ENCODE results near the gene SPPL2A.
"Not testable (repeated sequence)": the region's sequence is repeated elsewhere in the genome, so short reads cannot be mapped to it uniquely, and the experiment has no call there.

Gene SPPL2A

GRCh38 chr15:50765195-50765967 lies at the start of gene SPPL2A:
Gene SPPL2A, minus strand, starts transcription at chr15:50765706. Its CDS starts 173 bp downstream, at chr15:50765533.
- no peak for FAIRE-seq

GRCh38 chr15:50814634-50815033 lies 49.1 kb upstream of the SPPL2A start:
- FAIRE-seq: no peak
- DNase-seq (ENCODE audit: insufficient read length, low spot score): no peak

More at GRCh38 chr15:50765195-50765967, at the start of gene SPPL2A:
- DNase-seq (ENCODE audit: insufficient read length, low spot score): peak; percentile 88

DNA sequence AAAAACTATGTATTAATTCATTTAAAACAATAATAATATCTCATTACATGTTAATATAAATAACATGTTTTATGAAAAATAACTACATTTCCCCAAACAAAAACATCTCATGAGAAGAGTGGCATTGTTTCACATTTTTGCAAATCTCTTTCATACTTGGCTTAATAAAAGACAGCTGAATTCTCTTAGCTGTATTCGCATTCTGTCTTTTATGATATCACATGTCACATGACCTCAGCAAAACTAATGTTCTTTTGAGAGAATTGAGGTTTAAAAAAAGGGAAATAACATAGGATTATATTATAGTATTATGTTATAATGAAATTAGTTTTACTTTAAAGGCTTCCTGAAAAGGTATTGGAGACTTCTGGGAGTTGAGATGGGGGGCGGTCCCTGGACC lies 48.4 kb upstream of the SPPL2A start:
- DNase-seq (ENCODE audit: insufficient read length, low spot score) (no peak), FAIRE-seq (no peak)

- FAIRE-seq: no peak
- no peak for DNase-seq (ENCODE audit: insufficient read length, low spot score)
Observed at GRCh38 chr15:50813089-50813488, 47.6 kb upstream of the SPPL2A start.

DNA sequence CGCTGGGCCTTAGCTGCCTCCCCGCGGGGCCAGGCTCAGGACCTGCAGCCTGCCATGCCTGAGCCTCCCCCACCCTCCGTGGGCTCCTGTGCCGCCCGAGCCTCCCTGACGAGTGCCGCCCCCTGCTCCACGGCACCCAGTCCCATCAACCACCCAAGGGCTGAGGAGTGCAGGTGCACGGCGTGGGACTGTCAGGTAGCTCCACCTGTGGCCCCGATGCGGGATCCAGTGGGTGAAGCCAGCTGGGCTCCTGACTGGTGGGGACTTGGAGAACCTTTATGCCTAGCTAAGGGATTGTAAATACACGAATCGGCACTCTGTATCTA lies 46.6 kb upstream of the SPPL2A start:
- not testable (repeated sequence) for FAIRE-seq; DNase-seq (ENCODE audit: insufficient read length, low spot score)

GRCh38 chr15:50811461-50812180 lies 46.1 kb upstream of the SPPL2A start:
- not testable (repeated sequence) for FAIRE-seq; DNase-seq (ENCODE audit: insufficient read length, low spot score)

GRCh38 chr15:50810128-50810527 lies 44.6 kb upstream of the SPPL2A start:
- FAIRE-seq (no peak), DNase-seq (ENCODE audit: insufficient read length, low spot score) (no peak)

DNA sequence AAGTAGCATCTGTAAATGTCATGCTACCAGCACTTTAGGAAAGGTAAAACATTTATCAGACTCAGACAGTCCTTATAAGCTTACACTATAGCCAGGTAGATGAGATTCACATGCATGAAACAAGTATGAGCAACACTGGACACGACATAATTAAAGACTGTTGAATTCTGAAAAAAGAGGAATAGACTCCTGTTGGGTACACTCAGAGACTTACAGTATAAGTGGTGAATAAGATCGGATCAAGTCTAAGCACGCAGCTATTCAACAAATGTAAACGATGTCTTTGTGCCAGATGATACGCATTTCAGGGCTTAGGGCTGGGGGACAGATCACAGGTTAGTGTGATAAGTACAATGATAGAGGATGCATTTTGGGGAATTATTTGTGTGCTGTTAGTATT lies 43.2 kb upstream of the SPPL2A start:
- no peak for FAIRE-seq
- DNase-seq (ENCODE audit: insufficient read length, low spot score): no peak

DNA sequence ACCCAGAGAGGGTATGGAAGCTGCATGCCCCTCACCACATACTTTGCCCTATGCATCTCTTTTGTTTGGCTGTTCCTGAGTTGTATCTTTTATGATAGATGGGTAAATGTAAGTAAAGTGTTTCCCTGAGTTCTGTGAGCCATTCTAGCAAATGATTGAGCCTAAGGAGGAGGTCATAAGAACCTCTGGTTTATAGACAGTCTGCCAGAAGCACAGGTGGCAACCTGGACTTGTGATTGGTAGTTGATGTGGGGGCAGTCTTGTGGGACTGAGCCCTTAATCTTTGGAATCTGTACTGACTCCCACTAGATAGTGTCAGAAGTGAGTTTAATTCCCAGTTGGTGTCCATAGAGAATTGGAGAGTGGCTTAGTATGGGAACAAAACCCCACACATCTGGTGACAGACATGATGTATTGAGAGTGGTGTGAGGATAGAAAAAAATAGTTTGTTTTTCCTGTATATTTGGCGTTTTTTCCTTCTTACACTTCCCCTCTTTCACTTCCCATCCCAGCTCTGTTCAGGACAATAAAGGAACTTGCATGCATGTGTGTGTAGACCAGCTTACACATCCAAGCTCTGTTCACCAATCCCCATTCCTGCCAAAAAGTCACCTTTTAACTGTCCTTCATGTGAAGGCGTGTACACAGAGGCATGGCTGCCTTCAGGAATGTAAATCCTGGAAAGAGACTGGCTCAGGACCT lies 38.1 kb upstream of the SPPL2A start:
- FAIRE-seq (no peak), DNase-seq (ENCODE audit: insufficient read length, low spot score) (no peak)

DNA sequence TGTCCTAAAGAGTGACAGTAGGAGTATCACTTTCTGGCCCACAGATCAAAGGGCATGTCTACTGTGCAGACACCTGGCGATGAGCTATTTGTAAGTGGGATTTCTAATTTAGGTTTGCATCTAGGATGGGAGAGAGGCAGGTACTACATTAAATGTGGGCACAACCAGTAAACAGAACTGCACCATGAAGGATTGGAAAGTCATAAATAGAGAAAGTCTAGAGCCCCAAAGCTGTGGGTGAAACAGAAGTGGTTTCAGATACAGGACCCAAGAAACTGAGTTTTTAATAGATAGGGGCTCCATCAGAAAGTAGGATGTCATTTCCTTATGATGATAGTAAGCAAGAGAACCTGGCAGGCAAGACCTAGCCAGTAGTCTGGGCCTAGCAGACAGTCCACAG lies 35.2 kb upstream of the SPPL2A start:
- DNase-seq (ENCODE audit: insufficient read length, low spot score) (no peak), FAIRE-seq (no peak)

DNA sequence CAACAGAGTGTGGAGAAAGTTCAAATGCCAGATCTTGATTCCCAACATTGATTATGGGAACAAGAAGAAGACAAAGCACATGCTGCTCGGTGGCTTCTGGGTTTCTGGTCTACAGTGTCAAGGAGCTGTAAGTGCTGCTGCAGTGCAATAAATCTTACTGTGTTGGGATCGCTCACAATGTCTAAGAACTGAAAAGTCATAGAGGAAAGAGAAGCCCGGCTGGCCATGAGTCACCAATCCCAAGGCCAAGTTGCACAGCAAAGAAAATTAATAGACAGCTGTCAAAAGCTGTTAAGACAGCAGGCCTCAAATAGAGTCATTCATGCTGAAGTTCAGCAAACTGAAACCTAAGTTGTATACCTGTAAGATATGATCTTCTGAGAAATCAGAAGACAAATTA lies 33.2 kb upstream of the SPPL2A start:
- FAIRE-seq (no peak), DNase-seq (ENCODE audit: insufficient read length, low spot score) (no peak)

GRCh38 chr15:50797926-50798325 lies 32.4 kb upstream of the SPPL2A start:
- no peak for FAIRE-seq
- no peak for DNase-seq (ENCODE audit: insufficient read length, low spot score)

DNA sequence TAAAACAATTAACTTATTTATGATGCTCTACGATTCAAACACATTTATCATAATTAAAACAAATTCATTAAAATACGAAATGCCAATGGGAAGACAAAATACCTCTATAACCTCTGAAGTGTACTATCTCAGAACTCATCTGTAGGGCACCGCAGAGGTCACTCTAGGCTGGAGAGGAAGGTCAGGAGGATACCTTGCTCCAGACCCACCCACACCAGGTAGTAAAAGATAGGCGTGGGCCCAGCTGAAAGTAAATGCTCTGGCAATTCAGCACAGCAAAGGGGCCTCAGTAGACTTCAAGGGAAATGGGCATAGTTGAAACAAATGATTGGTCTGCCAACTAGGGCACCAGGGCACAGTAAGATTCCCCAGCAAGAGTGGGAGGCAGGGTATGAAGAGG lies 26.0 kb upstream of the SPPL2A start:
- no peak for FAIRE-seq
- DNase-seq (ENCODE audit: insufficient read length, low spot score): no peak

DNA sequence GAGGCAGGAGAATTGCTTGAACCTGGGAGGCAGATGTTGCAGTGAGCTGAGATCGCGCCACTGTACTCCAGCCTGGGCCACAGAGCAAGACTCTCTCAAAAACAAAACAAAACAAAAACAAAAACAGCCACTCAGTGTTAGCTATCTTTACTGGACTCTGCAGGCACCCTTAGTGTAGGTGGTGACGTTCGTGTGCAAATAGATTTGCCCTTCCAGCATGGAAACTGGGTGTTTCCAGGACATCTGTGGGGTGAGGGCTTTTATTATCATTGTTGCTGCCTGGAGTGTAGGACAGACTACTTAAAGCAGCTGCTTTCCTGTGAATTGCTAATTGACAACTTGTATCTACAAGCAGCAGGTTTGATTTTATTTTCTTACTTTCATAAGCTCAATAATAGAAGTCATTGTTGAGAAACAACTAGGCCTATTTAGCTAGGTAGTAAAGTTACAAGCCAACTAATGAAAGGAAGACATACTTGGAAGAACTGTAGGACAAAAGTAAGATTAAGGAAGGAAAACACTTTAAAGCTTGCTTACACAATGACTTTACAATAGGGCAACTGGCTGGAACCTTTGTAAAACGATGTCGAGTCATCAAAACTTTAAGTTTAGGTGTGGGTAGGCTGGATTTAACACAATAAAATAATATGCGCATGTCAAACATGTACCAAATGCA lies 25.4 kb upstream of the SPPL2A start:
- DNase-seq (ENCODE audit: insufficient read length, low spot score) (no peak), FAIRE-seq (no peak)

DNA sequence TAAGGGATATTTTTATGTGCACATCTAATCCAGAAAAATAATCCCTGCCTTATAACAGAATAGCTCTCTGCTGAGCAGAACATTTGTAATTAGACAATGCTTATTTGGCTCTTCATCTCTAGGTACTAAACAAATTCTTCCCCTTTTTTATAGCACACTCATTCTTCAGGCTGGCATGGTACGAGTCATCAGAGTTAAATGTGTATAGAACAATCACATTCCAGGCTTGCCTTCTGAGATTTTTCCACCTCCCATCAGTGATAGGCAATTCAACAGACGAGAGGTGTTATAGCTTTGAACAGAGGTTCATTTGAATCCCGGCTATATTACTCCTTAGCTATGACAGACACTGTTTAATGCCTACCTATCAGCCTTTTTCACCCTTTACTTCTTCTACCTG lies 21.4 kb upstream of the SPPL2A start:
- no peak for FAIRE-seq
- DNase-seq (ENCODE audit: insufficient read length, low spot score): no peak

- DNase-seq (ENCODE audit: insufficient read length, low spot score): no peak
- no peak for FAIRE-seq
Observed at GRCh38 chr15:50786438-50786837, 20.9 kb upstream of the SPPL2A start.

DNA sequence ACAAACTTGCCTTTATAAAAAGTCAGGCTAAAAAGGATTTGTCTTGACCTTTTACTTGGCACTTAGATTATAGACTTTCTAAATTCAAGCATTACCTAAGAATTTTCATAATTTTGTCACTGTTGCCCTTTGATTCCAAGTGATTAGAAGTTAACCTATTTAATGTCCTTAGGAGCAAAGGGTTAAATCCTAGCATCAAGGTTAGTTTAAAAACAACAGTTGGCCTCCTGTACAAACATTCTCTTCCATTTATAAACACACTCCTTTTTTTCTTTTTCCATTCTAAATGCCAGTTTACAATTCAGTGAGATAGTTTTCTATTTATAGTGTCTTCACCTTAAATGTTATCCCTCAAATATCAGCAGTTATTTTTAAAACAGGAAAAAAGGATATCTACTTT lies 18.4 kb upstream of the SPPL2A start:
- FAIRE-seq: no peak

DNA sequence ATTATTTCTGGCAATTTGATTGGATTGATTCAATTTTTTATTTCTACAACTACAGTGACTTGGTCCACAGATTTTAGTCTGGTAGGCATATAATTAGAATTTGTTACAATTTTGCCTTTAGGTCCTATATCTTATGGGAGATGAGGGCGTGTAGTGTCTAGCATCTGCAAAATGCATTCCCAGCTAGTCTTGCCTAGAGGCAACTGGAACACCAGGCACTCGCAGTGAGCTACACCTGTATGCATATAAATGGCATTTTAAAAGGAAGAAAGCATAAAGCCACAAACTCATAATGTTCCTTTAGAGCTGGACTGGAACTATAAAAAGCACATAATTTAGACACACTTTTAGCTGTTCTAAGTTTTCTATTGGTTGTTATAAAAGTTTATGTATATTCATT lies 17.9 kb upstream of the SPPL2A start:
- no peak for FAIRE-seq

More for the DNA sequence above, 18.4 kb upstream of the SPPL2A start:
- no peak for DNase-seq (ENCODE audit: insufficient read length, low spot score)

GRCh38 chr15:50778086-50778485 lies 12.6 kb upstream of the SPPL2A start:
- no peak for DNase-seq (ENCODE audit: insufficient read length, low spot score)
- no peak for FAIRE-seq

More for the DNA sequence above, 17.9 kb upstream of the SPPL2A start:
- no peak for DNase-seq (ENCODE audit: insufficient read length, low spot score)

GRCh38 chr15:50777042-50777441 lies 11.5 kb upstream of the SPPL2A start:
- DNase-seq (ENCODE audit: insufficient read length, low spot score) (no peak), FAIRE-seq (no peak)

DNA sequence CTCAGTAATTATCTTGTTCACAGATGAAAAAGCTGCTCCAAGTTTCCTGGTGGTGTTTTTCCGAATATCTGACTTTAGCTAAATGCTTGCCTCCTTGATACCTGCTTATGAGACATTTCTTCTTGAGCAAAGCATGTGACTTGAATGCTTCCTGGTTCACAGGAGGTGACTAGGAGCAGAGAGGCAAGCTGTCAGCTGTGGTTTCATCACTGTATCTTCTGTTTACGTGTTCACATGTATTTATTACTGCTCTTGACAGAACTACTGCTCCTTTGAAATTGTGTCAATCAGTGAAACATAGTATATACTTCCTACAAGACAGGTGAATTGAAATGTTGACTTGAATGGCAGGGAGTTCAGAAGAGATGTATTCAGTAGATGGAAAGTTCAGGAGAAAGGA lies 8.9 kb upstream of the SPPL2A start:
- FAIRE-seq: no peak
- no peak for DNase-seq (ENCODE audit: insufficient read length, low spot score)
